Esophagus squamous epithelium (tissue), 5 donors: ENCODE data around the gene EPHA6. TPM values are rescaled to one million over a fixed set of nuclear protein-coding genes. Genes with fewer than 3 reads are reported as not detected.
"Not testable (repeated sequence)": the region's sequence is repeated elsewhere in the genome, so short reads cannot be mapped to it uniquely, and the experiment has no call there.

Experiments used
- DNase-seq: peaks from one replicate; lab custom pipeline; 2025; lab: John Stamatoyannopoulos, UW
- H3K27ac ChIP-seq, 4 donors: fragments of 200-600 bp; sonication (generic); one replicate each; pipeline ENCODE4 v1.5.1; 2016 to 2019; ENCODE audit warnings: mild to moderate bottlenecking in 1 of 4
- H3K27me3 ChIP-seq, 4 donors: fragments of 200-600 bp; sonication (generic); 1 replicate in 3 of 4; 2 replicates in 1 of 4; pipeline versions ENCODE4 v1.5.1 to v1.6.0; 2017 to 2021; ENCODE audit warnings: antibody characterized with exemption in 1 of 4
- H3K36me3 ChIP-seq, 3 donors: fragments of 200-600 bp; sonication (generic); one replicate each; pipeline ENCODE4 v1.5.1; 2016 to 2019
- H3K4me1 ChIP-seq, 3 donors: fragments of 200-600 bp; sonication (generic); one replicate each; pipeline ENCODE4 v1.5.1; 2017 to 2019
- H3K4me3 ChIP-seq, 4 donors: fragments of 200-600 bp; sonication (generic); 1 replicate in 3 of 4; 2 replicates in 1 of 4; pipeline ENCODE4 v1.5.1; 2016 to 2019; ENCODE audit warnings: mild to moderate bottlenecking in 2 of 4, moderate library complexity in 1 of 4
- H3K9me3 ChIP-seq, 3 donors: fragments of 200-600 bp; sonication (generic); one replicate each; pipeline ENCODE4 v1.5.1; 2016 to 2019
- CTCF ChIP-seq, 6 experiments: fragments of 450-650 bp in 4 of 6; fragments of 200-600 bp in 2 of 6; sonication (generic) in 2 of 6; IDR thresholded peaks; one replicate each; pipeline ENCODE4 v1.5.1; 2016 to 2019; ENCODE audit warnings: antibody characterized with exemption in 6 of 6, mild to moderate bottlenecking in 4 of 6, moderate library complexity in 4 of 6
- POLR2A ChIP-seq, 4 donors: fragments of 450-650 bp; IDR thresholded peaks; one replicate each; pipeline ENCODE4 v1.6.1; 2017; ENCODE audit warnings: antibody characterized with exemption in 4 of 4, mild to moderate bottlenecking in 4 of 4, moderate library complexity in 3 of 4
- WGBS, 2 donors: methylation state at CpG; one replicate each; pipeline ENCODE4 v1.1.5; 2018; 5-methylcytosine and 5-hydroxymethylcytosine counted together
- intact Hi-C: fragments of 100-400 bp; cut with DNase I; formaldehyde crosslinking; loops from one replicate; pipeline ENCODE4 v1.15.0; 2022
- total RNA-seq, 4 donors: library from RNA; depleted of rRNA; stranded (reverse); fragments of >200 nt; gene quantifications; one replicate each; pipeline ENCODE4 v1.1.0, GENCODE V29; 2016
- donor health status: DM: yes; HTN: yes; CAD: no.

EPHA6 gene
- total RNA-seq, 4 donors from 2014 or later: 0.34 to 2.9 (median 1.5) TPM

GRCh38 chr3:97610626-97611025, 796.2 kb downstream of the EPHA6 start:
- Histone ChIP-seq H3K4me3 (no peak overlapping the region), H3K27ac (no peak overlapping the region), H3K4me1 (no peaks in the 10 kb centered on the region), H3K27me3 (no peaks in the 10 kb centered on the region), H3K9me3 (no peaks in the 10 kb centered on the region), H3K36me3 (no peaks in the 10 kb centered on the region)
- TF ChIP-seq CTCF (IDR thresholded peaks at IDR 0.05) (no peak), POLR2A (IDR thresholded peaks at IDR 0.05) (no peak)
- no peak for DNase-seq
- 70 to 82% methylated on average over 2 of the region's 2 CpGs for WGBS, 2 donors
- intact Hi-C loops: no loop called here

- H3K36me3 ChIP-seq: no peaks in the 10 kb centered on the region
- no peak for DNase-seq
- TF ChIP-seq CTCF (IDR thresholded peaks at IDR 0.05) (no peak), POLR2A (IDR thresholded peaks at IDR 0.05) (no peak)
- WGBS, 2 donors: 63 to 75% methylated on average over 1 of the region's 1 CpG
- H3K4me1 ChIP-seq: no peaks in the 10 kb centered on the region
- no peaks in the 10 kb centered on the region for H3K9me3 ChIP-seq
- intact Hi-C loops: no loop called here
- no peaks in the 10 kb centered on the region for H3K27me3 ChIP-seq
- no peak overlapping the region for H3K27ac ChIP-seq
- H3K4me3 ChIP-seq: no peak overlapping the region
Measured at GRCh38 chr3:97612632-97613031, 798.2 kb downstream of the EPHA6 start.

GRCh38 chr3:97613139-97613538, 798.7 kb downstream of the EPHA6 start:
- DNase-seq: no peak
- Histone ChIP-seq H3K27me3 (no peaks in the 10 kb centered on the region), H3K27ac (no peak overlapping the region), H3K36me3 (no peaks in the 10 kb centered on the region), H3K9me3 (no peaks in the 10 kb centered on the region), H3K4me3 (no peak overlapping the region), H3K4me1 (no peaks in the 10 kb centered on the region)
- 67 to 71% methylated on average over 2 of the region's 2 CpGs for WGBS, 2 donors
- TF ChIP-seq POLR2A (IDR thresholded peaks at IDR 0.05) (no peak), CTCF (IDR thresholded peaks at IDR 0.05) (no peak)
- intact Hi-C loops: no loop called here

- H3K27me3 ChIP-seq, H3K4me3 ChIP-seq, H3K36me3 ChIP-seq, intact Hi-C loops, H3K27ac ChIP-seq, DNase-seq, H3K9me3 ChIP-seq, H3K4me1 ChIP-seq: not testable (repeated sequence)
- WGBS, 2 donors: 24 to 68% methylated on average over 1 of the region's 1 CpG
Measured at GRCh38 chr3:97620514-97620913, 806.1 kb downstream of the EPHA6 start.

GRCh38 chr3:97636465-97636864, 822.1 kb downstream of the EPHA6 start:
- 50 to 70% methylated on average over 1 of the region's 1 CpG for WGBS, 2 donors
- DNase-seq: no peak
- no peaks in the 10 kb centered on the region for H3K36me3 ChIP-seq
- H3K4me3 ChIP-seq: no peak overlapping the region
- no peak overlapping the region for H3K27ac ChIP-seq
- intact Hi-C loops: no loop called here
- no peaks in the 10 kb centered on the region for H3K4me1 ChIP-seq
- H3K9me3 ChIP-seq: no peaks in the 10 kb centered on the region
- no peaks in the 10 kb centered on the region for H3K27me3 ChIP-seq
- TF ChIP-seq POLR2A (IDR thresholded peaks at IDR 0.05): no peak
- no peak for TF ChIP-seq CTCF (IDR thresholded peaks at IDR 0.05)

GRCh38 chr3:97646932-97647331, 832.5 kb downstream of the EPHA6 start:
- WGBS, 2 donors: 100% methylated on average over 1 of the region's 1 CpG
- no peaks in the 10 kb centered on the region for H3K4me1 ChIP-seq
- H3K4me3 ChIP-seq: no peak overlapping the region
- no peaks in the 10 kb centered on the region for H3K9me3 ChIP-seq
- no peak overlapping the region for H3K27ac ChIP-seq
- H3K27me3 ChIP-seq: no peaks in the 10 kb centered on the region
- TF ChIP-seq POLR2A (IDR thresholded peaks at IDR 0.05): no peak
- no peak for TF ChIP-seq CTCF (IDR thresholded peaks at IDR 0.05)
- intact Hi-C loops: no loop called here
- DNase-seq: no peak
- H3K36me3 ChIP-seq: no peaks in the 10 kb centered on the region
